Psoas muscle (tissue), 8 donors: Measurements from ENCODE around the gene MRPL50. TPM values are rescaled to one million over a fixed set of nuclear protein-coding genes. Genes with fewer than 3 reads are reported as not detected.

Source experiments
- ATAC-seq, 4 donors: fragments of 200-7000 bp; cut with Tn5 transposase; one replicate each; pipeline ENCODE4 v1.9.1; 2020; ENCODE audit warnings: moderate library complexity in 3 of 4, mild to moderate bottlenecking in 2 of 4
- DNase-seq, 2 donors: peaks; one replicate each; pipeline ENCODE4 v3.0.0-alpha.2; 2020
- H3K27ac ChIP-seq: fragments of 200-600 bp; one replicate; pipeline ENCODE4 v1.8.0; 2022
- H3K27me3 ChIP-seq, 3 donors: fragments of 200-600 bp in 1 of 3; one replicate each; pipeline versions ENCODE4 v1.6.1 to v1.8.0; 2013 to 2022; ENCODE audit warnings: low read length in 2 of 3, mild to moderate bottlenecking in 2 of 3, moderate library complexity in 1 of 3; ENCODE audit not compliant: insufficient read depth in 3 of 3
- H3K36me3 ChIP-seq, 2 donors: fragments of 200-600 bp in 1 of 2; one replicate each; pipeline versions ENCODE4 v1.6.1 to v1.8.0; 2013 to 2022; ENCODE audit warnings: low read depth in 1 of 2, mild to moderate bottlenecking in 1 of 2, moderate library complexity in 1 of 2; ENCODE audit not compliant: insufficient read depth in 1 of 2
- H3K4me1 ChIP-seq: fragments of 200-600 bp; one replicate; pipeline ENCODE4 v1.8.0; 2022
- H3K4me3 ChIP-seq: fragments of 200-600 bp; one replicate; pipeline ENCODE4 v1.8.0; 2022; ENCODE audit warnings: mild to moderate bottlenecking
- H3K9me3 ChIP-seq: fragments of 200-600 bp; one replicate; pipeline ENCODE4 v1.8.0; 2022
- CTCF ChIP-seq: fragments of 200-600 bp; IDR thresholded peaks from one replicate; pipeline ENCODE4 v1.8.0; 2022; ENCODE audit warnings: antibody characterized with exemption
- WGBS, 3 donors: extraction: QIAGEN DNeasy Blood & Tissue Kit; methylation state at CpG; one replicate each; pipeline versions ENCODE4 v1.1.6 to v1.1.7; 2013; 5-methylcytosine and 5-hydroxymethylcytosine counted together
- intact Hi-C, 2 donors: fragments of 100-400 bp; cut with DNase I; formaldehyde crosslinking; loops; one replicate each; pipeline versions ENCODE4 v1.11.0 to v1.14.2; 2022
- polyA plus RNA-seq, 3 donors: library from polyadenylated mRNA; stranded (reverse); fragments of 200-250 nt; gene quantifications; one replicate each; pipeline ENCODE4 v1.2.3, GENCODE V29; 2013
- total RNA-seq, 4 donors: library from RNA; stranded (reverse); fragmentation: NEBNext Ultra II Directional in 2 of 4; extraction: Animal tissue kit (Norgen Biotek cat#: 25700) in 2 of 4; gene quantifications; one replicate each; pipeline versions ENCODE4 v1.2.1 to v1.2.4, GENCODE V29; 2021 to 2023
- donor health status: healthy with polysubstance abuse.
- donor health status: DM: no; HTN: no; CAD: no; lungs with moderate emphysema.
- donor health status: Bipolar disorder and iron deficiency.
- donor health status: healthy.
- donor health status: DM: yes; HTN: yes; CAD: no.
- donor health status: DM: no; HTN: no; CAD: no.
- donor health status: DM: no; HTN: no; CAD: no.
- donor health status: DM: yes; HTN: yes; CAD: no.

The MRPL50 gene
- total and polyA plus RNA-seq, 7 donors: 8.6 to 19.9 (median 12.9) TPM

- ATAC-seq (no peak), DNase-seq (no peak)
- Histone ChIP-seq H3K4me1 (no peaks in the 10 kb centered on the region), H3K27me3 (no peaks in the 10 kb centered on the region), H3K9me3 (no peaks in the 10 kb centered on the region), H3K4me3 (no peak overlapping the region), H3K36me3 (no peaks in the 10 kb centered on the region), H3K27ac (no peak overlapping the region)
- no peak for TF ChIP-seq CTCF
- intact Hi-C loops: no loop called here
- WGBS, 3 donors: 89 to 92% (median 90%) methylated on average over 2 of the region's 2 CpGs
These were observed 29.1 kb downstream of the MRPL50 start for GRCh38 chr9:101369286-101369685.

- intact Hi-C loops: no loop called here
- H3K27ac ChIP-seq: no peak overlapping the region
- no peak for DNase-seq
- TF ChIP-seq CTCF: no peak
- H3K27me3 ChIP-seq: no peaks in the 10 kb centered on the region
- no peak overlapping the region for H3K4me3 ChIP-seq
- 91 to 95% (median 94%) methylated on average over 3 of the region's 3 CpGs for WGBS, 3 donors
- H3K36me3 ChIP-seq: no peaks in the 10 kb centered on the region
- no peaks in the 10 kb centered on the region for H3K9me3 ChIP-seq
- ATAC-seq: no peak
- H3K4me1 ChIP-seq: no peaks in the 10 kb centered on the region
These were observed 31.1 kb downstream of the MRPL50 start for GRCh38 chr9:101367323-101367722.

DNA sequence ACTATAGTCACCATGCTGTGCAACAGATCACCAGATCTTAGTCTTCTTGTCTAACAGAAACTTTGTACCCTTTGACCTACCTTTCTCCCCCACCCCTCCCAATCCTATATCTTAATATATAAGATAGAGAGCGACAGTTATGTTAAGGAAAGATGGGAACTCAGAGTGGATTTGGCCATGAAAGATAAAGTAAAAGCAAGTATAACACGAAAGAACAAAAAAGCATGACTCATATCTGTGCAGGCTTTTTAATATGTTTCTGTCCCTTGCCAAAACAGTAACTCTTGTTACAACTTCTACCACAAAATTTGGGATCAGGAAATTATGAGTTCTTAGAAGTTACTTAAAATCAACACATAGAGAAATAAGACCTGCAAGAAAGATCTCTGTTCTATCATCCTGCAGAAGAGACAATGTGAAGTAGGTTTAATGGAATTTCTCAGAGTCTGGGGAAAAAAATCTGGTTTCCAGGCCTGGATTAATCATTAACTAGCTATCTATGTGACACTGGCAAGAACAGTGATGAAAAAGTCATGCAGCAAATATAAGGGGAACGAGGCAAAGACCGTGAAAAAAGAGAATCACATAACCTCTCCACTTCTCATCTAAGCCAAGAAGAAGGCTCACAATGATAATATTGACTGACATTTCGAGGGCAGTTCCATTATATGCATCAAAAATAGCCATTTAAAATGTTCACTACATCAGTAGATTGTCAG lies 32.2 kb downstream of the MRPL50 start:
- Histone ChIP-seq H3K4me1 (no peaks in the 10 kb centered on the region), H3K4me3 (no peak overlapping the region), H3K27ac (no peak overlapping the region), H3K36me3 (no peaks in the 10 kb centered on the region), H3K27me3 (no peaks in the 10 kb centered on the region), H3K9me3 (no peaks in the 10 kb centered on the region)
- DNase-seq (no peak), ATAC-seq (no peak)
- intact Hi-C loops: no loop called here
- no peak for TF ChIP-seq CTCF
- WGBS, 3 donors: 59 to 62% (median 59%) methylated on average over 5 of the region's 5 CpGs

- DNase-seq: no peak
- no peak overlapping the region for H3K4me3 ChIP-seq
- no peaks in the 10 kb centered on the region for H3K36me3 ChIP-seq
- no peak for ATAC-seq
- intact Hi-C loops: no loop called here
- H3K9me3 ChIP-seq: no peaks in the 10 kb centered on the region
- H3K27ac ChIP-seq: no peak overlapping the region
- no peak for TF ChIP-seq CTCF
- no peaks in the 10 kb centered on the region for H3K27me3 ChIP-seq
- H3K4me1 ChIP-seq: no peaks in the 10 kb centered on the region
These were observed 33.2 kb downstream of the MRPL50 start for GRCh38 chr9:101365181-101365580.

DNA sequence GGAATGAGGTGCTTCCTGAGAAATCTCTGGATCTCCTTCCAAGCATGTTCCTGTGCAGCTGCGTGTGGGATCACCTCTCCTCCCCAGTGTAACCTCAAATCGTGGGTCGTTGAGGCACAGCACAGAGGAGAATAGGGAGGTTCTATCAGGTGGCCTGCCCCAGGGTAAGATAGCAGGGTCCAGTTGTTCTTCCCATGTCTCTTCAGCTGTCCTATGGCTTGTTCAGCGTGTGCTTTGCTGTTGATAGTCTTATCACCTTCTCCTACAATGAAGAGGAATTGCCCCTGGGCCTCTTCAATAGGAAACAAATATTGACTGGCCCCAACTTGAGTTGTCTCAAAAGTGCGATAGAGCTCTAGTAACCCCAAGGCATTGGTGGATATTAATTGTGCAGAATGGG lies 36.0 kb downstream of the MRPL50 start:
- DNase-seq (no peak), ATAC-seq (no peak)
- WGBS, 3 donors: 78 to 80% (median 79%) methylated on average over 5 of the region's 5 CpGs
- Histone ChIP-seq H3K36me3 (no peaks in the 10 kb centered on the region), H3K27ac (no peak overlapping the region), H3K9me3 (no peaks in the 10 kb centered on the region), H3K4me3 (no peak overlapping the region), H3K27me3 (no peaks in the 10 kb centered on the region), H3K4me1 (no peaks in the 10 kb centered on the region)
- TF ChIP-seq CTCF: no peak
- intact Hi-C loops: no loop called here
